ENCODE data around the gene AUTS2. TPM values are rescaled to one million over a fixed set of nuclear protein-coding genes. Genes with fewer than 3 reads are reported as not detected.

AUTS2 gene
- polyA plus RNA-seq, 1 experiment: 0.54 TPM

GRCh38 chr7:70773406-70773805 lies 1175.1 kb downstream of the AUTS2 start:
- CTCF ChIA-PET: interaction anchor here (1.3 kb wide), 1 partner anchor 12 kb away, joined by 3 read pairs; no protein-coding TSS in a partner anchor
- H3K36me3 ChIP-seq (ENCODE audit: control insufficient read depth, insufficient read depth, low read length): no peaks in the 10 kb centered on the region
- H3K4me3 ChIP-seq (ENCODE audit: low read depth, low read length): no peak overlapping the region
- no peak for TF ChIP-seq CTCF (IDR thresholded peaks at IDR 0.05; ENCODE audit: insufficient read depth, low read depth, low read length)
- no peaks in the 10 kb centered on the region for H3K27me3 ChIP-seq (ENCODE audit: control insufficient read depth, insufficient read depth, low read length)
- POLR2A ChIA-PET: interaction anchor here (0.5 kb wide), 1 partner anchor 14 kb away, joined by 3 read pairs; no protein-coding TSS in a partner anchor
- no peak for DNase-seq (ENCODE audit: low read depth)

- no peaks in the 10 kb centered on the region for H3K36me3 ChIP-seq (ENCODE audit: control insufficient read depth, insufficient read depth, low read length)
- H3K27me3 ChIP-seq (ENCODE audit: control insufficient read depth, insufficient read depth, low read length): no peaks in the 10 kb centered on the region
- no peak for DNase-seq (ENCODE audit: low read depth)
- no peak overlapping the region for H3K4me3 ChIP-seq (ENCODE audit: low read depth, low read length)
- ChIA-PET POLR2A (no interaction called here), CTCF (interaction anchor here (1.5 kb wide), 1 partner anchor 77 kb away, joined by 4 read pairs; no protein-coding TSS in a partner anchor)
- TF ChIP-seq CTCF (IDR thresholded peaks at IDR 0.05; ENCODE audit: insufficient read depth, low read depth, low read length): no peak
Measured at GRCh38 chr7:70774950-70775527, 1176.8 kb downstream of the AUTS2 start.

GRCh38 chr7:70775570-70776156 lies 1177.4 kb downstream of the AUTS2 start:
- no peak for DNase-seq (ENCODE audit: low read depth)
- CTCF ChIA-PET: interaction anchor here (1.5 kb wide), 1 partner anchor 78 kb away, joined by 4 read pairs; no protein-coding TSS in a partner anchor
- H3K27me3 ChIP-seq (ENCODE audit: control insufficient read depth, insufficient read depth, low read length): no peaks in the 10 kb centered on the region
- TF ChIP-seq CTCF (IDR thresholded peaks at IDR 0.05; ENCODE audit: insufficient read depth, low read depth, low read length): no peak
- no peak overlapping the region for H3K4me3 ChIP-seq (ENCODE audit: low read depth, low read length)
- POLR2A ChIA-PET: interaction anchor here (0.6 kb wide), 1 partner anchor 127 kb away, joined by 4 read pairs; no protein-coding TSS in a partner anchor
- H3K36me3 ChIP-seq (ENCODE audit: control insufficient read depth, insufficient read depth, low read length): no peaks in the 10 kb centered on the region

GRCh38 chr7:70776627-70777101 lies 1178.4 kb downstream of the AUTS2 start:
- TF ChIP-seq CTCF (IDR thresholded peaks at IDR 0.05; ENCODE audit: insufficient read depth, low read depth, low read length): no peak
- Histone ChIP-seq H3K36me3 (ENCODE audit: control insufficient read depth, insufficient read depth, low read length) (no peaks in the 10 kb centered on the region), H3K4me3 (ENCODE audit: low read depth, low read length) (no peak overlapping the region), H3K27me3 (ENCODE audit: control insufficient read depth, insufficient read depth, low read length) (no peaks in the 10 kb centered on the region)
- DNase-seq (ENCODE audit: low read depth): no peak
- CTCF ChIA-PET: interaction anchor here (1.5 kb wide), 1 partner anchor 79 kb away, joined by 4 read pairs; no protein-coding TSS in a partner anchor
- POLR2A ChIA-PET: no interaction called here

- Histone ChIP-seq H3K4me3 (ENCODE audit: low read depth, low read length) (no peak overlapping the region), H3K36me3 (ENCODE audit: control insufficient read depth, insufficient read depth, low read length) (no peaks in the 10 kb centered on the region), H3K27me3 (ENCODE audit: control insufficient read depth, insufficient read depth, low read length) (no peaks in the 10 kb centered on the region)
- TF ChIP-seq CTCF (IDR thresholded peaks at IDR 0.05; ENCODE audit: insufficient read depth, low read depth, low read length): no peak
- ChIA-PET POLR2A (no interaction called here), CTCF (no interaction called here)
- no peak for DNase-seq (ENCODE audit: low read depth)
Measured at GRCh38 chr7:70777251-70777650, 1179.0 kb downstream of the AUTS2 start.

Data from BJ (cell line).